Gastrocnemius medialis (tissue), 4 donors: ENCODE data around the gene IL21R. TPM values are rescaled to one million over a fixed set of nuclear protein-coding genes. Genes with fewer than 3 reads are reported as not detected.

Experiments
- ATAC-seq, 2 donors: fragments of 150-250 bp; one replicate each; pipeline ENCODE4 v1.9.1; 2016
- DNase-seq, 2 donors: peaks; one replicate each; pipeline ENCODE4 v3.0.0-alpha.2; 2019
- H3K27ac ChIP-seq, 4 donors: fragments of 200-600 bp; sonication (generic); 1 replicate in 1 of 4; 2 replicates in 3 of 4; pipeline ENCODE4 v1.5.1; 2016 to 2018; ENCODE audit warnings: mild to moderate bottlenecking in 2 of 4, moderate library complexity in 1 of 4
- H3K27me3 ChIP-seq, 3 donors: fragments of 200-600 bp; sonication (generic) in 2 of 3; 1 replicate in 1 of 3; 2 replicates in 2 of 3; pipeline versions ENCODE4 v1.5.1 to v1.6.0; 2016 to 2019; ENCODE audit warnings: mild to moderate bottlenecking in 1 of 3, moderate library complexity in 1 of 3
- H3K36me3 ChIP-seq, 2 donors: fragments of 200-600 bp; sonication (generic) in 1 of 2; one replicate each; pipeline ENCODE4 v1.5.1; 2017 to 2018
- H3K4me1 ChIP-seq, 2 donors: fragments of 200-600 bp; sonication (generic) in 1 of 2; one replicate each; pipeline ENCODE4 v1.5.1; 2016 to 2017; ENCODE audit warnings: mild to moderate bottlenecking in 2 of 2
- H3K4me3 ChIP-seq, 4 donors: fragments of 200-600 bp; sonication (generic) in 3 of 4; 1 replicate in 1 of 4; 2 replicates in 3 of 4; pipeline ENCODE4 v1.5.1; 2016 to 2019; ENCODE audit warnings: mild to moderate bottlenecking in 2 of 4
- H3K9me3 ChIP-seq, 3 donors: fragments of 200-600 bp; sonication (generic) in 2 of 3; 1 replicate in 1 of 3; 2 replicates in 2 of 3; pipeline ENCODE4 v1.5.1; 2016 to 2019
- CTCF ChIP-seq, 5 experiments: fragments of 450-650 bp in 3 of 5; fragments of 200-600 bp in 2 of 5; sonication (generic) in 2 of 5; IDR thresholded peaks in 4 of 5; conservative IDR thresholded peaks in 1 of 5; 1 replicate in 4 of 5; 2 replicates in 1 of 5; pipeline ENCODE4 v1.5.1; 2016 to 2019; ENCODE audit warnings: antibody characterized with exemption in 5 of 5, mild to moderate bottlenecking in 3 of 5, moderate library complexity in 3 of 5
- POLR2A ChIP-seq, 2 donors: fragments of 450-650 bp; IDR thresholded peaks; one replicate each; pipeline ENCODE4 v1.6.1; 2017; ENCODE audit warnings: antibody characterized with exemption in 2 of 2, mild to moderate bottlenecking in 2 of 2, moderate library complexity in 2 of 2
- in situ Hi-C, 4 donors: fragments of 200-750 bp; cut with MboI; loops; one replicate each; pipeline versions ENCODE4 v1.15.0 to v1.8.0; 2017; ENCODE audit warnings: low sequenced_read_pairs in 4 of 4
- intact Hi-C: fragments of 100-400 bp; cut with DNase I; formaldehyde crosslinking; loops from one replicate; pipeline ENCODE4 v1.15.1; 2023; ENCODE audit warnings: low total_unique reads
- total RNA-seq, 4 donors: library from RNA; depleted of rRNA; stranded (reverse); fragments of >200 nt; gene quantifications; one replicate each; pipeline versions ENCODE4 v1.1.0 to v1.2.3, GENCODE V29; 2016

IL21R gene
- total RNA-seq, 4 donors from 2014 or later, result 0.15 TPM; not detected in 3

GRCh38 chr16:27441998-27442397 is 40.0 kb downstream of the IL21R start:
- TF ChIP-seq POLR2A (IDR thresholded peaks at IDR 0.05) (no peak), CTCF (IDR thresholded peaks at IDR 0.05 in 4 of 5, conservative IDR thresholded peaks at IDR 0.05 in 1 of 5) (no peak)
- Histone ChIP-seq H3K27me3 (peaks cover 0 to 8% (median 7%) of the 10 kb centered on the region in 3 donors), H3K36me3 (no peaks in the 10 kb centered on the region), H3K9me3 (peaks cover 0 to 10% (median 0%) of the 10 kb centered on the region in 3 donors), H3K4me1 (no peaks in the 10 kb centered on the region), H3K4me3 (no peak overlapping the region), H3K27ac (no peak overlapping the region)
- no peak for DNase-seq
- intact Hi-C loops, result no loop called here
- in situ Hi-C loops, result no loop called here
- ATAC-seq, result no peak

- no peaks in the 10 kb centered on the region for H3K4me1 ChIP-seq
- H3K27ac ChIP-seq, result no peak overlapping the region
- DNase-seq (no peak), ATAC-seq (no peak)
- no peak overlapping the region for H3K4me3 ChIP-seq
- intact Hi-C loops, result no loop called here
- peaks cover 11 to 19% (median 16%) of the 10 kb centered on the region in 3 donors for H3K27me3 ChIP-seq
- in situ Hi-C loops, result no loop called here
- no peaks in the 10 kb centered on the region for H3K36me3 ChIP-seq
- peaks cover 0 to 10% (median 0%) of the 10 kb centered on the region in 3 donors for H3K9me3 ChIP-seq
- TF ChIP-seq POLR2A (IDR thresholded peaks at IDR 0.05) (no peak), CTCF (IDR thresholded peaks at IDR 0.05 in 4 of 5, conservative IDR thresholded peaks at IDR 0.05 in 1 of 5) (no peak)
Observed at GRCh38 chr16:27444015-27444414, 42.0 kb downstream of the IL21R start.

- no peaks in the 10 kb centered on the region for H3K36me3 ChIP-seq
- H3K4me1 ChIP-seq, result no peaks in the 10 kb centered on the region
- H3K4me3 ChIP-seq, result no peak overlapping the region
- peaks cover 13 to 21% (median 20%) of the 10 kb centered on the region in 3 donors for H3K27me3 ChIP-seq
- no peak for DNase-seq
- intact Hi-C loops (no loop called here), in situ Hi-C loops (no loop called here)
- H3K27ac ChIP-seq, result no peak overlapping the region
- no peak for TF ChIP-seq CTCF (IDR thresholded peaks at IDR 0.05 in 4 of 5, conservative IDR thresholded peaks at IDR 0.05 in 1 of 5)
- TF ChIP-seq POLR2A (IDR thresholded peaks at IDR 0.05), result no peak
- no peak for ATAC-seq
- peaks cover 0 to 10% (median 0%) of the 10 kb centered on the region in 3 donors for H3K9me3 ChIP-seq
Observed at GRCh38 chr16:27444470-27444869, 42.5 kb downstream of the IL21R start.

- Histone ChIP-seq H3K9me3 (peaks cover 0 to 10% (median 0%) of the 10 kb centered on the region in 3 donors), H3K27ac (no peak overlapping the region), H3K4me3 (no peak overlapping the region), H3K27me3 (peaks cover 22 to 24% (median 22%) of the 10 kb centered on the region in 3 donors), H3K36me3 (no peaks in the 10 kb centered on the region), H3K4me1 (no peaks in the 10 kb centered on the region)
- TF ChIP-seq POLR2A (IDR thresholded peaks at IDR 0.05) (no peak), CTCF (IDR thresholded peaks at IDR 0.05 in 4 of 5, conservative IDR thresholded peaks at IDR 0.05 in 1 of 5) (no peak)
- in situ Hi-C loops (no loop called here), intact Hi-C loops (no loop called here)
- ATAC-seq, result no peak
- DNase-seq, result no peak
Observed at GRCh38 chr16:27445502-27446175, 43.7 kb downstream of the IL21R start.
